Colonic mucosa (tissue), 4 donors: Measurements from ENCODE around the gene SEMA4D. TPM values are rescaled to one million over a fixed set of nuclear protein-coding genes. Genes with fewer than 3 reads are reported as not detected.

Experiments used
- DNase-seq: peaks from one replicate; pipeline ENCODE4 v3.0.0-alpha.2; 2020
- H3K27ac ChIP-seq: fragments of 200-600 bp; one replicate; pipeline ENCODE4 v1.8.0; 2021
- H3K27me3 ChIP-seq: fragments of 200-600 bp; one replicate; pipeline ENCODE4 v1.8.0; 2021
- H3K36me3 ChIP-seq: fragments of 200-600 bp; one replicate; pipeline ENCODE4 v1.8.0; 2021
- H3K4me1 ChIP-seq: fragments of 200-600 bp; one replicate; pipeline ENCODE4 v1.8.0; 2021; ENCODE audit warnings: mild to moderate bottlenecking
- H3K4me3 ChIP-seq: fragments of 200-600 bp; one replicate; pipeline ENCODE4 v1.8.0; 2021
- H3K9ac ChIP-seq, 2 donors: one replicate each; pipeline ENCODE4 v1.7.0; 2013; ENCODE audit warnings: control low read depth in 2 of 2, low read depth in 2 of 2, low read length in 2 of 2
- H3K9me3 ChIP-seq: fragments of 200-600 bp; one replicate; pipeline ENCODE4 v1.8.0; 2021
- intact Hi-C: fragments of 100-400 bp; cut with DNase I; formaldehyde crosslinking; loops from one replicate; pipeline ENCODE4 v1.14.1; 2022
- total RNA-seq, 2 donors: library from RNA; stranded (reverse); fragmentation: NEBNext Ultra II Directional in 1 of 2; extraction: Animal tissue kit (Norgen Biotek cat#: 25700) in 1 of 2; gene quantifications; one replicate each; pipeline ENCODE4 v1.2.1, GENCODE V29; 2021
- TF ChIP-seq, protein P1 (sequence below): fragments of 200-600 bp; IDR thresholded peaks from one replicate; pipeline ENCODE4 v1.8.0; 2022; ENCODE audit warnings: antibody characterized with exemption, mild to moderate bottlenecking
- donor health status: healthy.
- donor health status: DM: no; HTN: no; CAD: no.
- donor health status: DM: no; HTN: no; CAD: no.

Gene SEMA4D
- total RNA-seq, 2 donors from 2014 or later = 14.7 to 19.0 TPM

GRCh38 chr9:89458768-89459496 lies 39.0 kb downstream of the SEMA4D start:
- intact Hi-C loops = no loop called here
- H3K4me3 ChIP-seq = no peak overlapping the region
- DNase-seq = no peak

DNA sequence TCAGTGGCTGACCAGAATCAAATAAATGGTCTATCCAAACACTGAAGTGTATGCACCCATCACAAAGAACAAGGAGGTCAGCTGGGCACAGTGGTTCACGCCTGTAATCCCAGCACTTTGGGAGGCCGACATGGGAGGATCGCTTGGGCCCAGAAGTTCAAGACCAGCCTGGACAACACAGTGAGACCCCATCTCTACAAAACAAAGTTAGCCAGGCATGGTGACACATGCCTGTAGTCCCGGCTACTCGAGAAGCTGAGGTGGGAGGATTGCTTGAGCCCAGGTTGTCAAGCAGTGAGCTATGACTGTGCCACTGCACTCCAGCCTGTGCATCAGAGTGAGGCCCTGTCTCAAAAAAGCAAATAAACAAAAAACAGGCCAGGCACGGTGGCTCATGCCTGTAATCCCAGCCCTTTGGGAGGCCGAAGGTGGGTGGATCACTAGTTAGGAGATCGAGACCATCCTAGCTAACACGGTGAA lies 40.5 kb downstream of the SEMA4D start:
- Histone ChIP-seq H3K9ac (no peak overlapping the region), H3K9me3 (no peaks in the 10 kb centered on the region), H3K27ac (no peak overlapping the region), H3K4me3 (no peak overlapping the region), H3K4me1 (no peaks in the 10 kb centered on the region), H3K36me3 (no peaks in the 10 kb centered on the region), H3K27me3 (no peaks in the 10 kb centered on the region)
- intact Hi-C loops = no loop called here
- no peak for DNase-seq
- TF ChIP-seq, protein P1, sequence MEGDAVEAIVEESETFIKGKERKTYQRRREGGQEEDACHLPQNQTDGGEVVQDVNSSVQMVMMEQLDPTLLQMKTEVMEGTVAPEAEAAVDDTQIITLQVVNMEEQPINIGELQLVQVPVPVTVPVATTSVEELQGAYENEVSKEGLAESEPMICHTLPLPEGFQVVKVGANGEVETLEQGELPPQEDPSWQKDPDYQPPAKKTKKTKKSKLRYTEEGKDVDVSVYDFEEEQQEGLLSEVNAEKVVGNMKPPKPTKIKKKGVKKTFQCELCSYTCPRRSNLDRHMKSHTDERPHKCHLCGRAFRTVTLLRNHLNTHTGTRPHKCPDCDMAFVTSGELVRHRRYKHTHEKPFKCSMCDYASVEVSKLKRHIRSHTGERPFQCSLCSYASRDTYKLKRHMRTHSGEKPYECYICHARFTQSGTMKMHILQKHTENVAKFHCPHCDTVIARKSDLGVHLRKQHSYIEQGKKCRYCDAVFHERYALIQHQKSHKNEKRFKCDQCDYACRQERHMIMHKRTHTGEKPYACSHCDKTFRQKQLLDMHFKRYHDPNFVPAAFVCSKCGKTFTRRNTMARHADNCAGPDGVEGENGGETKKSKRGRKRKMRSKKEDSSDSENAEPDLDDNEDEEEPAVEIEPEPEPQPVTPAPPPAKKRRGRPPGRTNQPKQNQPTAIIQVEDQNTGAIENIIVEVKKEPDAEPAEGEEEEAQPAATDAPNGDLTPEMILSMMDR = no peak

More at GRCh38 chr9:89458768-89459496, 39.0 kb downstream of the SEMA4D start:
- Histone ChIP-seq H3K27ac (no peak overlapping the region), H3K9ac (no peak overlapping the region), H3K4me1 (no peaks in the 10 kb centered on the region), H3K9me3 (no peaks in the 10 kb centered on the region), H3K36me3 (no peaks in the 10 kb centered on the region), H3K27me3 (no peaks in the 10 kb centered on the region)
- TF ChIP-seq, protein P1 = no peak

GRCh38 chr9:89455356-89455824 lies 42.5 kb downstream of the SEMA4D start:
- Histone ChIP-seq H3K4me3 (no peak overlapping the region), H3K4me1 (no peaks in the 10 kb centered on the region), H3K9me3 (no peaks in the 10 kb centered on the region), H3K36me3 (no peaks in the 10 kb centered on the region), H3K9ac (no peak overlapping the region), H3K27me3 (no peaks in the 10 kb centered on the region), H3K27ac (no peak overlapping the region)
- no peak for DNase-seq
- intact Hi-C loops = no loop called here
- TF ChIP-seq, protein P1 = no peak

DNA sequence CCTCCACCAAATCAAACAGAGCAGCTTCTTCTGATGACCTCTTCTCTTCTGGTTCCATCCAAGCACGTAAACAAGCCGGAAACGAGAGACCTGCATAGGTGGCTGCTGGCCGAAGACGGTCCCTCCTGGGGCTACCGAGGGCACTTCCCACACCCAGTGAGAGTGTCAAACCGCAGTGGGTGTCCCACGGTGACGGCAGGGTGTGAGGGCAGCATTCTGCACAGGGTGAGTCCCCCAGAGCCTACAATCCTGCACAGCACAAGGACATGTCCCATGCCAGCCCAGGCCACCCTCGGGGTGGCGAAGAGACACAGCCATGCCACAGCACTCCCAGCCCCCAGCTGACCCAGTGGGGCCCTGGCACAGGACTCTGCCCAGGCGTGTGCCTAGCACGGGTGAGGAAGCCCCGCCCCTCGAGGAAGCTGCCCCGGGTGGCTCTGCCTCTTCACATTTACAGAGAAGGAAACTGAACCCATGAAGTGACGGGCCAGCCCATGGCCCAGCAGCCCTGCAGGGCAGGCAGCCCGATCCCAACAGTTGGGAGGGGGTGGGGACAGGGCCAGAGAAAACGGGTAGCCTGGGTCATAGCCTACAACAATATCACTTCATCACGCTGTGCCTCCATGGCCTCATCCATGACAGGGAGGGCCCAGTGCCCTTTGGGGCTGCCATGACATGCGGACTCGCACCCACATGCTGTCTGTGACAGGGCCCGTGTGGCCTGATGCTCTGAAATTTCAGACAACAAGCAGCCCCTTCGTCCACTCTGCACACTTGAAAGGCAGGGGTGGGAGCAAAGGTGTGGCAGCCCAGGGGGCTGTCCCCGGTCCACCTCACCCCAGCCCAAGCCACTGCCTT lies 43.2 kb downstream of the SEMA4D start:
- H3K27ac ChIP-seq = no peak overlapping the region
- no peak for DNase-seq

DNA sequence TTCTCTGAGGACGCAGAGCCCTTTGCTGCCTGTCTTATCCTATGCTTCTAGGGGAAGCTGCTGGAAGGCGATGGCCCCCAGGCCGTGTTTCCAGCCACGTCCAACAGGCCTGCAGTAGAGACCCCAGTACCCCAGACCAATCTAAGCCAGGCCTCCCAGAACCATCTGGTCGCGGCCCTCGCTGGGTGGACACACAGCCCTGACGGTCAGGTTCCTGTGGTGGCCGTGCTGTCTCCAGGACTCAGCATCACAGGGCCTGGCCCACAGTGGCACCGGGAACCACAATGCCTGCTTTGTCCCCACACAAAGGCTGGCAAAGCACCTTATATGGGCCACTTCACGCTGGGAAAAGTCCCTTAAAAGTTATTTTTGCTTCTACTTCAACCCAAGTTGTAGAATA lies 44.5 kb downstream of the SEMA4D start:
- H3K9ac ChIP-seq = no peak overlapping the region
- H3K36me3 ChIP-seq = no peaks in the 10 kb centered on the region
- no peaks in the 10 kb centered on the region for H3K9me3 ChIP-seq
- no peaks in the 10 kb centered on the region for H3K27me3 ChIP-seq
- no peaks in the 10 kb centered on the region for H3K4me1 ChIP-seq
- intact Hi-C loops = no loop called here
- H3K27ac ChIP-seq = no peak overlapping the region
- no peak for DNase-seq
- H3K4me3 ChIP-seq = no peak overlapping the region
- TF ChIP-seq, protein P1 = no peak

More for the DNA sequence above, 43.2 kb downstream of the SEMA4D start:
- TF ChIP-seq, protein P1 = no peak
- no peak overlapping the region for H3K9ac ChIP-seq
- H3K27me3 ChIP-seq = no peaks in the 10 kb centered on the region
- H3K36me3 ChIP-seq = no peaks in the 10 kb centered on the region
- no peaks in the 10 kb centered on the region for H3K4me1 ChIP-seq
- H3K4me3 ChIP-seq = no peak overlapping the region
- intact Hi-C loops = no loop called here
- H3K9me3 ChIP-seq = no peaks in the 10 kb centered on the region
